HG03354 (cell line): ENCODE measurements around the gene C2orf92.
"Not testable (repeated sequence)": the region's sequence is repeated elsewhere in the genome, so short reads cannot be mapped to it uniquely, and the experiment has no call there.

Experiments
- ATAC-seq: cut with Tn5 transposase; IDR thresholded peaks from one replicate; pipeline ENCODE4 v1.9.1; 2021; ENCODE audit warnings: mild to moderate bottlenecking; ENCODE audit not compliant: unreplicated experiment, poor library complexity, severe bottlenecking

The C2orf92 gene

GRCh38 chr2:97659256-97660043 is 10.1 kb upstream of the C2orf92 start:
- no peak for ATAC-seq

- ATAC-seq, result no peak
Measured at GRCh38 chr2:97660044-97660774, 9.3 kb upstream of the C2orf92 start.

- ATAC-seq, result no peak
Measured at GRCh38 chr2:97660775-97661389, 8.6 kb upstream of the C2orf92 start.

GRCh38 chr2:97661927-97662326 is 7.6 kb upstream of the C2orf92 start:
- ATAC-seq, result no peak

GRCh38 chr2:97662386-97662894 is 7.1 kb upstream of the C2orf92 start:
- ATAC-seq, result no peak

GRCh38 chr2:97662895-97663625 is 6.5 kb upstream of the C2orf92 start:
- ATAC-seq, result peak; percentile 58

- ATAC-seq, result no peak
Measured at GRCh38 chr2:97663626-97663961, 5.9 kb upstream of the C2orf92 start.

GRCh38 chr2:97663962-97664635 is 5.4 kb upstream of the C2orf92 start, which contains the start of gene ACTR1B:
TSS of gene ACTR1B (minus strand) at chr2:97664044. CDS start at chr2:97663890, 154 bp downstream.
- ATAC-seq, result peak; percentile 86

GRCh38 chr2:97664636-97664970 is 4.9 kb upstream of the C2orf92 start:
- no peak for ATAC-seq

GRCh38 chr2:97670471-97670870 is 958 bp downstream of the C2orf92 start:
- ATAC-seq, result no peak

GRCh38 chr2:97671526-97671925 is 2.0 kb downstream of the C2orf92 start:
- no peak for ATAC-seq

GRCh38 chr2:97672606-97673140 is 3.2 kb downstream of the C2orf92 start:
- ATAC-seq, result not testable (repeated sequence)

- no peak for ATAC-seq
Measured at GRCh38 chr2:97673182-97673914, 3.8 kb downstream of the C2orf92 start.

GRCh38 chr2:97673915-97674283 is 4.4 kb downstream of the C2orf92 start:
- no peak for ATAC-seq

- no peak for ATAC-seq
Measured at GRCh38 chr2:97675430-97676113, 6.1 kb downstream of the C2orf92 start.

GRCh38 chr2:97676620-97677019 is 7.1 kb downstream of the C2orf92 start:
- ATAC-seq, result no peak

- ATAC-seq, result no peak
Measured at GRCh38 chr2:97677480-97677879, 8.0 kb downstream of the C2orf92 start.

GRCh38 chr2:97678298-97678697 is 8.8 kb downstream of the C2orf92 start:
- no peak for ATAC-seq
